GM19023 (cell line): Measurements from ENCODE around the gene SLC39A10.
"Not testable (repeated sequence)": the region's sequence is repeated elsewhere in the genome, so short reads cannot be mapped to it uniquely, and the experiment has no call there.

ENCODE experiments used
- ATAC-seq: cut with Tn5 transposase; IDR thresholded peaks from one replicate; pipeline ENCODE4 v1.9.1; 2021; ENCODE audit warnings: mild to moderate bottlenecking, moderate library complexity; ENCODE audit not compliant: unreplicated experiment

Gene SLC39A10

DNA sequence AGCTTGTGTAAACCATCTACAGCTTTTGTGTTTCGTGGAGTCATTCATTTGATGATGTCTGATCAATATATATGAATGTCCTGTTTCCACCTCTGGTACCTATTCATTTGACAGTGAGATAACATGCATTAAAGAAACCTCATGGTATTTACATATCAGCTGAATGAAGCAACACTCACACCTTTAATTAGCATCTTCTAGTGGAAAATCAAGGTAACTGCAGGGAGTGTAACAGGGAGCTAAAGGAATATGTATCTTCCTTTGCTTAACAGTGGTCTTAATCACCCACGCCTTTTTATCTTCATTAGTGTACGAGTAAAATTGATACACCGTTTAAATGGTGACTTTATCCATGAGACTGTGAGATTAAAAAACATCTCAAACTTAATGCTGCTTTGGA lies 15.6 kb downstream of the SLC39A10 start:
- no peak for ATAC-seq

DNA sequence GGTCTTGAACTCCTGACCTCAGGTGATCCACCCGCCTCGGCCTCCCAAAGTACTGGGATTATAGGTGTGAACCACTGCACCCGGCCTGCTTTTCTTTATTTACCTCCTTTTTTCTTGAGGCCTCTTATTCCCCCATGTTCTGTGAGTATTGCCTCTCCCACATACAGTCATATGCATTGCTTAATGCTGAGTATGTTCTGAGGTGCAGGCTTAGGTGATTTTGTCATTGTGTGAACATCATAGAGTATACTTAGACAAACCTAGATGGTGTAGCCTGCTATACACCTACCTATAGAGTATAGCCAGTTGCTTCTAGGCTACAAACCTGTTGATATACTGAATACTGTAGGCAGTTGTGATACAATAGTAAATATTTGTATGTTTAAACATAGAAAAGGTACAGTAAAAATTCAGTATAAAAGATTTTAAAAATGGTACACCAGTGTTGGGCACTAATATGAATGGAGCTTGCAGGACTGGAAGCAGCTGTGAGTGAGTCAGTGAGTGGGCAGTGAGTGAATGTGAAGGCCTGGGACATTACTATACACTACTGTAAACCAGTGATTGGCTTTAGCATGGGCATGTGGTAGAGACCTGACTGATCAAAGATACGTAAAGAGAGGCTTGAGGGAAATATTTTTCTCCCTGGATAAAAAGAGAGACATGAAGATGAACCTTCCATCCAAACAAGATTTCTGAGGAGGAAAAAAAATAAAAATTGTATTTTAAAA lies 17.6 kb downstream of the SLC39A10 start:
- no peak for ATAC-seq

DNA sequence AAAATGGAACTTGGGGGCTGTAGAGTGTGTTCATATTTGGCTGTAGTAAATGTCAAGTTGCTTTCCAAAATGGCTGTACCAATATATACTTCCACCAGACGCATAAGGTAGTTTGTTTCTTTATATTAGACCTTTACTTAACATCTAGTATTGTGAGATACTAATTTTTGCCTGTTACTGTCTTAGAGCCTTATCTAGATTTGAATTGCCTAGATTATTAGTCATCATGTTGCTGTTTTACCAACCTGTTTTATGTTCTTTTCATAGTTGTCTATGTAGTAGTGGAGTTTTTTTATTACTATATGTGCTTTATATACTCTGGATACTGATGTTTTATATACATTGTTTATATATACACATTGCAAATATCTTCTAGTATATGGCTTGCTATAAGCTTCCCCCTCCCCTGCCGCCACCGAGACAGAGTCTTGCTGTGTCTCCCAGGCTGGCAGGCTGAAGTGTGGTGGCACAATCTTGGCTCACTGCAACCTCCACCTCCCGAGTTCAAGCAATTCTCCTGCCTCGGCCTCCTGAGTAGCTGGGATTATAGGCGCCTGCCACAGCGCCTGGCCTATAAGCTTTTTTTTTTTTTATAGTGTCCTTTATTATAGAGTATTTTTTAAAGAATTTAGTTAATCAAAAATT lies 18.9 kb downstream of the SLC39A10 start:
- no peak for ATAC-seq

DNA sequence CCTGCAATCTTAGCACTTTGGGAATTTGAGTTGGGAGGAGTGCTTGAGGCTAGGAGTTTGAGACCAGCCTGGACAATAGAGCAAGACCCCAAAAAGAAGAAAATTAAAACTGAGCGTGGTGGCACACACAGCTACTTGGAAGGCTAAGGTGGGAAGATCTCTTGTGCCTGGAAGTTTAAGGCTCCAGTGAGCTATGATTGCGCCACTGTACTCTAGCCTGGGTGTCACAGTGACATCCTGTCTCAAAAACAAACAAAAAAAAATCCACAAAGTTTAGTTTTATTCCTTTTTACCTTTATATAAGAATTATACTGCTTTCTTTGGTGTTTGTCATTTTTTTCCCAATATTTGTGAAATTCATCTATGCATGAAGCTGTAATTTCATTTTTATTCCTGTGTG lies 20.3 kb downstream of the SLC39A10 start:
- no peak for ATAC-seq

DNA sequence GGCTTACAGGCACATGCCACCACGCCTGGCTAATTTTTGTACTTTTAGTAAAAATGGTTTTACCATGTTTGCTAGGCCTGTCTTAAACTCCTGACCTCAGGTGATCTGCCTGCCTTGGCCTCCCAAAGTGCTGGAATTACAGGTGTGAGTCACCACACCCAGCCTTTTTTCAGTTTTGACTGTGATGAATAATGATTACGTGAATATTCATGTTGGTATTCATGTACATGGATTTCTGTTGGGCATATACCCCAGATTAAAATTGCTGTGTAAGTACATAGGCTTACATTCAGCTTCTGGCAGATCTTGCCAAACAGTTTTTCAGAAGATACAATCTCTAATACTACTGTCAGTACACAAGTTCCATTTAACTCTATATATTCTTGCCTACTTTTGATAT lies 20.9 kb downstream of the SLC39A10 start:
- no peak for ATAC-seq

DNA sequence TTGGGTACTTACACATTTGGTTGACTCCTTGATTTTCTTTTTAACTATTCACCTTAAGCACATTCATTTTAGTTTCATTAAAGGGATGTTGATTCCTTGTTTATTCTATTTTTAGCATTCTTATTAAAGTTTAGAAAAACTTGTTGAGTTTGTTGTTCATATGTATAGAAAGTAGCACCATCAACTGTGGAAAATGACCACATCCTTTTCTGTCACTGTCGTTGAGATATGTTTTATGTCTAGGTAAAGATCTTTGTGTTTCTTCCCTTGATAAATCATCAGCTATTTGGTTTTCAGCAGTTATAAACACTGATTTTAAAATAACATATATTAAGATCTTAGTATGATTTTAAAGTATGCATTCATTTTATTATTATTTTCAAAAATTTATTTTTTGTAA lies 25.1 kb downstream of the SLC39A10 start:
- no peak for ATAC-seq

DNA sequence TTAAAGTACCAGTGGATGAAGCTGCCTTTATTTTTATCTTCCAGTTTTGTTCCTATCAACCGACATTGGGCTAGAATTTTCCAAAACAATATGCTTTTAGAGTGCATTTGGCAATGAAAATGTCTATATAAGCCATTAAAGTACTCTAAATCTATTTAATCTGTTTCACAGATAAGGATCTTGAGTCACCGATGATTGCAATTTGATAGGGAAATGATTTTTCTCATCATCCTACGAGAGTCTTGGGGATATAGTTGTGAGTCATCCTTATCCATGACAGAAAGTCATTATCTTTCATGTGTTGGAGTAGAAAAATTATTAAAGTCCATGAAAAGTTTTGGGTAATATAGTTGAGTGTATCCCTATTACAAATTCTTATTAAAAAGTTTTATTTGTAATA lies 26.1 kb downstream of the SLC39A10 start:
- no peak for ATAC-seq

DNA sequence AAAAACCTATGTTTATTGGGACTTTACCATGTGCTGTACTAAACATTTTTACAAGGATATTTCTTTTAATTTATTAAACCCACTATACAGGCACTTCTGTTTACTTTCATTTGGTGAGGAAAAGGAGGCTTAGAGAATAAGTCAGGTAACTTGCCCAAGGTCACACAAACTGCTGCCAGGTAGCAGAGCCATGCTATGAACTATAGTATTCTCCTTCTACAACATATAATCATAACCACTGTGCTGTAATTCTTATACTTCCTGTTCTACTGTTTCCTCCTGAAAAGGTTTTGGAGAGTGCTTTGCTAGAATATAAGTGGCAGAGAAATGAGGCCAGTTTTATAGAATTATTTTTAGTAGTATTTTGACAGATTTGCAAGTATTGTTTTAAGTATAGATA lies 29.5 kb downstream of the SLC39A10 start:
- no peak for ATAC-seq

DNA sequence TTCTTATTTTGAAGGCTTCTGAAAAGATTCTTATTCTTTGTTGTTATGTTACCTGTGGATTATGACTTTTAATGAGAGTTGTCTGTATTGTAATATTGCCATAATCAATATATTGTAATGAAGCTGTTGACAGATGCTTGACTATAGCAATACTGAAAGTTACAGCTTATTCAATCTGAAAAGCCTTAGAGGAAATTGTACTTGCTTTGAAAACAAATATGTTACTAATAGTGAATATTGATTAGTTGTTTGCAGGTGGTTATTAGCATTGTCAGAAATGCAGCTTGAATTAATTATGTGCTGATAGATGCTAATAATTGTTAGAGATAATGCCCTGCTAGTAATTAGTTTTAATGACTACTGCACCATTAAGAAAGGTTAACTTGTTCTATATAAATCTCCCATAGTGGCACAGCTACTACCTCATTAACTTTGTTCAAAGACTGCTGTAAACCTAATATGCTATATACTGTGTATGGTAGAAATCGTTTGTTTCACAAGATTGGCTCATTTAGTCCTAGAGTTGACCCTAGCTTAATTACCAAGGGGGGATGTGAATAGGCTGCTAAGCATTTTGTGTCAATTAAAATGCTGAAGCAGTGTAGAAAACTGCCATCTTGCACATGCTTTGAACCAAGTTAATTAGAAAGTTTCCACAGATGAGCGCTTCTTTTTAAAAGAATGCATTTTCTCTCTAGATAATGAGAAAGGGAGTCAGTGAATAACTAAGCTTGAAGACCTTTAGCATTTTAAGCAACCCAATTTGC lies 30.5 kb downstream of the SLC39A10 start:
- no peak for ATAC-seq

DNA sequence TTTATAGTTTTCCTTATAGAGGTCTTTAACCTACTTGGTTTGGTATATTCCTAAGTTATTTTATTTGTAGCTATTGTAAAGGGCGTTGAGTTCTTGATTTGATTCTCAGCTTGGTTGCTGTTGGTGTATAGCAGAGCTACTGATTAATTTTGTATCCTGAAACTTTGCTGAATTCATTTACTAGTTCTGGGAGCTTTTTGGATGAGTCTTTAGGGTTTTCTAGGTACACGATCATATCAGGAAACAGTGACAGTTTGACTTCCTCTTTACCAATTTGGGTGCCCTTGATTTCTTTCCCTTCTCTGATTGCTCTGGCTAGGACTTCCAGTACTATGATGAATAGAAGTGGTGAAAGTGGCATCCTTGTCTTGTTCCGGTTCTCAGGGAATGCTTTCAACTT lies 35.5 kb downstream of the SLC39A10 start:
- ATAC-seq = not testable (repeated sequence)

DNA sequence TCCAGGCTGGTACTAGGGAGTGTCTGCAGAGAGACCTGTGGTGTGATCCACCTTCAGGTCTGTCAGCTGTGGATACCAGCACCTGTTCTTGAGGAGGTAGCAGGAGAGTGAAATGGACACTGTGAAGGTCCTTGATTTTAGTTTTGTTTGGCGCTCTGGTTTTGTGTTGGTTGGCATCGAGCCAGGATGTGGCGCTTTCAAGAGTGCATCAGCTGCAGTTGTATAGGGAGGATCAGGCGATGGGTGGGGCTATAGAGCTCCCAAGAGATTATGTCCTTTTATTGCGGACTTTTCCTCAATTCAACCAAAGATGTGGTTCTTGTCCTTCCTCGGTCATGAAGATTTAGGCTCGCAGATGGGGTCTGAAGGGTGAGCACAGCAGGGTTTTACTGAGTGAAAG lies 37.5 kb downstream of the SLC39A10 start:
- no peak for ATAC-seq

DNA sequence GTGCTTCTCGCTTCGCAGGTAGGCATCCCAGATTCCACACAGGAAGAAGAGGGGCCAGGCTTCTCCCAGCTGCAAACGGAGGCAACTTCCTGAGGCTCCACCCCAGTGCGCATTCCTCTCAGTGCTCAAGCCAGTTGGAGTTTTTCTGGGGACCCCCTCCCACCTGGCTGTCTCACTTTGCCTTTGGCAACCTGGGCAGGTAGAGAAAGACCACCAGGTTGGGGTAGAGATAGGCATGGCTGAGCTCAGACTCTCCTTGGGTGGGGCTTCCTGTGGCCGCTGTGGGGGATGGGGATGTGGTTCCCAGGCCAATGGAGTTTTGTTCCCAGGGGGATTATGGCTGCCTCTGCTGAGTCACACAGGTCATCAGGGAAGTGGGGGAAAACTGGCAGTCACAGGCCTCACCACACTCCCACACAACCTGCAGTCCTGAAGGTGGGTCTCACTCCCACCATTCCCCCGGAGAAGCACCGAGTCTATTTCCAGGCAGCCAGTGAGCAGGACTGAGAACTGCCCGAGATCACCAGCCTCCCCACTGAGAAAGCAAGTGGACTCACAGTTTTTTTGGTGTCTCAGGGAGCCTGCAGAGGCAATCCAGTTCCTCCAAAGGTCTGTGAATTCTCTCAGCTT lies 38.1 kb downstream of the SLC39A10 start:
- no peak for ATAC-seq

DNA sequence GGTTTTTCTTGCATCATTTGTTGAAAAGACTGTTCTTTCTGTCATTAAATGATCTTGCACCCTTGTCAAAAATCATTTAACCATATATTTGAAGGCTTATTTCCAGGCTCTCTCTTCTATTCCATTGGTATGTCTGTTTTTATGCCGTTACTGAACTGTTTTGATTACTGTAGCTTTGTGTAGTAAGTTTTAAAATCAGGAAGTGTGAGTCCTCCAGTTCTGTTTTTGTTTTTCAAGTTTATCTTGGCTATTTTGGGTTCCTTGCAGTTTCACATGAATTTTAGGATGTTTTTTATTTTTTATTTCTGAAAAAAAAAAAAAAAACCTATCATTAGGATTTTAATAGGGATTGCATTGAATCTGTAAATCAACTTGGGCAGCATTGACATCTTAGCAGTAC lies 39.0 kb downstream of the SLC39A10 start:
- no peak for ATAC-seq

DNA sequence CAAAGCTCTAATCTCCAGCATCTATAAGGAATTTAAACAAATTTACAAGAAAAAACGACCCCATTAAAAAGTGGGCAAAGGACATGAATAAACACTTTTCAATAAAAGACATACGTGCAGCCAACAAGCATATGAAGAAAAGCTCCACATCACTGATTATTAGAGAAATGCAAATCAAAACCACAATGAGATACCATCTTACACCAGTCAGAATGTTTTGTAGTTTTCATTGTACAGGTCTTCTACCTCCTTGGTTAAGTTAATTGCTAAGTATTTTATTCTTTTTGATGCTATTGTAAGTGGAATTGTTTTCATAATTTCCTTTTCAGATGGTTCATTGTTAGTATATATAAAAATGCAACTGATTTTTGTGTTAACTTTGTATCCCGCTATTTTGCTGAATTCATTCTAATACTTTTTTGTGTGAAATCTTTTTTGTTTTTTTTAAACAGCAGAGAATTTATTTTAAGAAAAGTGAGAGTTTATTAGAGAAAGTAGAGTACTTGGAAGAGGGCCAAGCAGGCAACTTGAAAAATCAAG lies 40.7 kb downstream of the SLC39A10 start:
- ATAC-seq = no peak

DNA sequence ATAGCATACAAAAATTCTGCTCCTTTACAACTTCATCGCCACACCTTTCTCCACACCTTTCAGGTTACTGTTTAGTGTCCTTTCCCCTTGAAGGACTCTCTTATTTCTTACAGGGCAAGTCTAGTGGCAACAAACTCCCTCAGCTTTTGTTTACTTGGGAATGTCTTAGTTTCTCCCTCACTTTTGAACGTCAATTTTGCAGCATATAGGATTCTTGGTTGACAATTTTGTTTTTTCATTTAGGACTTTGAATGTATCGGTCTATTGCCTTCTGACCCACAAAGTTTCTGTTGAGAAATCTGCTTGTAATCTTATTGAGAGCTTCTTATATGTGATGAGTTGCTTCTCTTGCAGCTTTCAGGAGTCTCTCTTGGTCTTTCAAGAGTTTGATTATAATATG lies 43.5 kb downstream of the SLC39A10 start:
- ATAC-seq = no peak

DNA sequence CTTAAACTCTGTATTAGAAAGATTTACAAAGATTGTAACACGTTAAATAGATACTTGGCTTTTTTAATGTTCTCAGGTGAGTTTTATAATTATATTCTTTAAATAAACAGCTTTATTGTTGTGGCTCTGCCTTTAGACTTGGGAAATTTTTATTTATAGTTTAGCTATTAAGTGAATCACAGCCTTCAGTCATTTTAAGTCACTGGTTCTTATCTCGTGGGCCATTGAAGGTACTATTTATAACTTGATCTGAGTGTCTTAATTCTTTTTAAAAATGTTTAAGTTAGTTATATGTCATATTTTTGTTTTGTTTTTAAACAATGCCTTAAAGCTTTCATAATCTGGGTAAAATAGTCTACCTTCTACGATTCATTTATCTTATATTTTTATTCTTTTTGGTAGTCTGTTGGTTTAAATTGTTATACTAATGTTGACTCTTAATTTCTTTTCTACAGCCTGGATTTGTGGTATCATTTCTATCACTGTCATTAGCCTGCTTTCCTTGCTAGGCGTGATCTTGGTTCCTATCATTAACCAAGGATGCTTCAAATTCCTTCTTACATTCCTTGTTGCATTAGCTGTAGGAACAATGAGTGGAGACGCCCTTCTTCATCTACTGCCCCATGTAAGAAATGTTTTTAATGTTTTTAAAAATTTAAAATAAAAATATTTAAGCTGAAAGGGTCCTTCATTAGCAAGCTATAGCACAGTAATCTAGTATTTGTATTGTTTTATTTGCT lies 49.3 kb downstream of the SLC39A10 start:
- ATAC-seq = no peak

DNA sequence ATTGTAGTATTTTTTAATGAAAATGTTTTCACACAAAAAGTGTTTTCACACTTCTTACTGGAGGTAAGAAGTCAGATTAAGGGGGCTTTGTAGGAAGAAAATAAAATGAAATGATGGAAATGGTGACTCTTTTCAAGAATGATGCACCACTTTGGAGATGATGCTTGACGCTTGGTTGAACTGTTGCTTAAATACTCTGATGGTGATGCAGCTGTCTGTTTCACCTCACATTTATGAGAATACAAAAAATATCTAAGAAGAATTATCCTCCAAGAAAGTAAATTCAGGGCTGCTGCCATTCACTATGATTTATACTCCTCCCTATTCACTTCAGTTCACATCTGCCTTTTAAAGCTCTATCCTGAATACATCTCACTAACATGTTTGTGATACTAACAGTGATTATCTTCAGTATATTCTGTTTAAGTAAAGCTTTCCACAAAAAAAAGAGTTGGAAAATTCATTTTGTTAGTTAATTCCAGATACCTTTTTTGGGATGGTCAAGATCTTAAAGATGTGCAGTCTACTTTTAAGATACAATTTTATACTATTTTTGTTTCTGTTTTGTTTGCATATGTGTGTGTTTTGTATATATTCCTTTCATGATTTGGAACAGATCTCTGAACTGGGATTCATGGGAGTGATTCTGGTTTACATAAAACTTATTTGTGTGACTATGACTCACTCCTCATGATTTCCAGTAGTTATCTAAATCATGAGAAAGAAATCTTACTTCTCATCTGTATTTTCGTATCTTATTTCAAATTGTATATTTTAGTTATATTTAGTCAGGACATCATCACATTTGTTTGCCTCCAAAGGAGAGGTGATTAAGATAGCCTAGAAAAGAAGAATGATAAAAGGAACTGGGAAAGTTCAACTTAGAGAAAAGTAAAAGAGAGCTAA lies 53.1 kb downstream of the SLC39A10 start:
- ATAC-seq = no peak

DNA sequence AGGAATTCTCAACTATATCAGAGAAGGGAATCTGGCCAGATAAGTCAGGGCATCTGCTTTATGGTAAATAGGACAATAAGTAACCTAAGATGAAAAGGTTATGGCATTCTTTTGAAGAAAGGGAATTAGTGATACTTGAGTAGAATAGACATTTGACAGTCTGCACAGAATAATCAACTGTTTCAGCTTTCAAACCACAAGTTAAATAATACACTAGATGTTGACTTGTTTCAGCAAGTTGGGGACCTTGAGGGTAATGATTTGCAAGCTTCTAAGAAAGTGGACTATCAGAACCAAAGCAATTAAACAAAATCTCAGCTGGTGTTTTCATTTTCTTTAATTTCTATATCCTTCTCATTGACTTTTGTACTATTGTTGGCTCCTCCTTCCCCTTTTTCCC lies 54.5 kb downstream of the SLC39A10 start:
- ATAC-seq = no peak

DNA sequence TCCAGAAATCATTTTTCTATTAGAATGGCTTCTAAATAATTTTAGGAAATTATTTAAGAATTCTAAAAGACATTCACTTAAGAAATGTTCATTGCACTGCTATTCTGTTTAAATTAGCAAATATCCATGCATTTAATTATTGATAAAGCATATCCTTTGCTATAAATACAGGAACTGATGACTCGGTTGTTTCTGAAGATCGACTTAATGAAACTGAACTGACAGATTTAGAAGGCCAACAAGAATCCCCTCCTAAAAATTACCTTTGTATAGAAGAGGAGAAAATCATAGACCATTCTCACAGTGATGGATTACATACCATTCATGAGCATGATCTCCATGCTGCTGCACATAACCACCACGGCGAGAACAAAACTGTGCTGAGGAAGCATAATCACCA lies 59.4 kb downstream of the SLC39A10 start:
- ATAC-seq = no peak

DNA sequence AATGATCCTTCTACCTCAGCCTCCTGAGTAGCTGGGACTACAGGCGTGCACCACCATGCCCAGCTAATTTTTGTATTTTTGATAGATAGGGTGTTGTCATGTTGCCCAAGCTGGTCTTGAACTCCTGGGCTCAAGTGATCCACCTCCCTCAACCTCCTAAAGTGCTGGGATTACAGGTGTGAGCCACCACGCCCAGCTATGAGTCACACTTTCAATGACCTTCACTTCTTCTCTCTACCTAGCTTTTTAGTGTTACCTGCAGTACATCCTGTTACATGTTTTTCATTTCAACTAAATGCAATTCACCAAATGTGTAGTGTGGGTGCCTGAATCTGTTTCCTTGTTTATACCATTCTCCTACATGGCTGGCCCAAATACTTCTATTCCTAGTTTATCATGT lies 64.0 kb downstream of the SLC39A10 start:
- ATAC-seq = no peak
